Esophagus squamous epithelium (tissue), 4 donors: Measurements from ENCODE around the gene CCL21.

ENCODE experiments used
- CTCF ChIP-seq, 6 experiments: fragments of 450-650 bp in 4 of 6; fragments of 200-600 bp in 2 of 6; sonication (generic) in 2 of 6; IDR thresholded peaks; one replicate each; pipeline ENCODE4 v1.5.1; 2016 to 2019; ENCODE audit warnings: antibody characterized with exemption in 6 of 6, mild to moderate bottlenecking in 4 of 6, moderate library complexity in 4 of 6
- POLR2A ChIP-seq, 4 donors: fragments of 450-650 bp; IDR thresholded peaks; one replicate each; pipeline ENCODE4 v1.6.1; 2017; ENCODE audit warnings: antibody characterized with exemption in 4 of 4, mild to moderate bottlenecking in 4 of 4, moderate library complexity in 3 of 4

- TF ChIP-seq CTCF (IDR thresholded peaks at IDR 0.05) (no peak), POLR2A (IDR thresholded peaks at IDR 0.05) (no peak)
Observed at GRCh38 chr9:34719021-34719768, 9.3 kb upstream of the CCL21 start.
